Camera-type eye (tissue), 1 donor: ENCODE measurements around the gene RXFP2. TPM values are rescaled to one million over a fixed set of nuclear protein-coding genes. Genes with fewer than 3 reads are reported as not detected.

Source experiments
- total RNA-seq: library from RNA; depleted of rRNA; stranded (reverse); fragments of >200 nt; gene quantifications from one replicate; pipeline ENCODE4 v1.2.3, GENCODE V29; 2014

Gene RXFP2
- total RNA-seq = not detected

GRCh38 chr13:31739226-31739625 lies at the start of gene RXFP2:
TSS of gene RXFP2 (plus strand) at chr13:31739526. CDS start at chr13:31739613, 87 bp downstream.

